ENCODE data around the gene GOLGA3. TPM values are rescaled to one million over a fixed set of nuclear protein-coding genes. Genes with fewer than 3 reads are reported as not detected.

The GOLGA3 gene
- total and polyA plus RNA-seq, 2 donors (not counting 1 experiment from before 2014, with no cell fraction given), result 32.7 to 66.0 TPM

GRCh38 chr12:132764231-132764630 is 64.4 kb downstream of the GOLGA3 start:
- ATAC-seq (ENCODE audit: low read depth) (no peak), DNase-seq (no peak)
- no peak for TF ChIP-seq EZH2 (IDR thresholded peaks at IDR 0.05; ENCODE audit: borderline replicate concordance, insufficient read depth, low read depth, low read length, poor library complexity, severe bottlenecking)
- TF ChIP-seq CTCF (IDR thresholded peaks at IDR 0.05), result no peak
- H3K27me3 ChIP-seq (replicated peaks in 1 of 4; ENCODE audit: control extremely low read depth in 1 of 4, control insufficient read depth in 3 of 4, insufficient read depth in 4 of 4, low read length in 3 of 4), result no peaks in the 10 kb centered on the region
- ChIA-PET POLR2A (no interaction called here), CTCF (interaction anchor here (1.6 kb wide), 1 partner anchor 8 kb away, joined by 5 read pairs; no protein-coding TSS in a partner anchor)
- no peaks in the 10 kb centered on the region for H3K36me3 ChIP-seq (replicated peaks in 1 of 2; ENCODE audit: control extremely low read depth in 1 of 2, control insufficient read depth in 1 of 2, extremely low read depth in 1 of 2, insufficient read depth in 2 of 2, low read length in 1 of 2)
- Mint-ChIP-seq H3K27ac (no peak overlapping the region), H3K4me1 (peaks cover 64% of the 10 kb centered on the region), H3K4me3 (no peak overlapping the region), H3K9me3 (ENCODE audit: insufficient read depth) (no peaks in the 10 kb centered on the region), H3K27me3 (no peaks in the 10 kb centered on the region)
- peaks cover 41% of the 10 kb centered on the region for H3K79me2 ChIP-seq (ENCODE audit: control insufficient read depth, insufficient read depth, low read length)
- H2AFZ ChIP-seq (ENCODE audit: insufficient read depth, low read depth, low read length, poor library complexity, severe bottlenecking), result no peak overlapping the region
- no peak overlapping the region for H3K27ac ChIP-seq (ENCODE audit: low read length in 2 of 2)
- no peak overlapping the region for H3K4me2 ChIP-seq (replicated peaks; ENCODE audit: low read depth, low read length, poor library complexity, severe bottlenecking)
- peaks cover 40 to 62% of the 10 kb centered on the region in 2 donors for H3K4me1 ChIP-seq (ENCODE audit: control insufficient read depth in 2 of 2, insufficient read depth in 2 of 2, low read length in 2 of 2)
- intact Hi-C loops (cut with micrococcal nuclease), result no loop called here
- H3K9ac ChIP-seq (ENCODE audit: low read length), result no peak overlapping the region
- H4K20me1 ChIP-seq (ENCODE audit: control insufficient read depth, insufficient read depth, low read length, poor library complexity, severe bottlenecking), result peaks cover 19% of the 10 kb centered on the region
- 98% methylated on average over 20 of the region's 20 CpGs for WGBS (ENCODE audit: insufficient coverage)
- peaks cover 0 to 8% (median 0%) of the 10 kb centered on the region in 3 donors for H3K9me3 ChIP-seq (ENCODE audit: control extremely low read depth in 1 of 3, control insufficient read depth in 2 of 3, insufficient read depth in 1 of 3, low read length in 2 of 3)
- no peak overlapping the region for H3K4me3 ChIP-seq (ENCODE audit: control extremely low read depth in 1 of 5, extremely low read depth in 1 of 5, insufficient read depth in 1 of 5, low read depth in 2 of 5, low read length in 4 of 5)

GRCh38 chr12:132761921-132762583 is 66.6 kb downstream of the GOLGA3 start:
- Histone ChIP-seq H4K20me1 (ENCODE audit: control insufficient read depth, insufficient read depth, low read length, poor library complexity, severe bottlenecking) (peaks cover 40% of the 10 kb centered on the region), H3K27me3 (replicated peaks in 1 of 4; ENCODE audit: control extremely low read depth in 1 of 4, control insufficient read depth in 3 of 4, insufficient read depth in 4 of 4, low read length in 3 of 4) (no peaks in the 10 kb centered on the region), H3K9ac (ENCODE audit: low read length) (peak overlapping the region; percentile 90), H3K36me3 (replicated peaks in 1 of 2; ENCODE audit: control extremely low read depth in 1 of 2, control insufficient read depth in 1 of 2, extremely low read depth in 1 of 2, insufficient read depth in 2 of 2, low read length in 1 of 2) (peaks cover under 1 to 7% of the 10 kb centered on the region in 2 experiments), H3K79me2 (ENCODE audit: control insufficient read depth, insufficient read depth, low read length) (peaks cover 60% of the 10 kb centered on the region), H3K9me3 (ENCODE audit: control extremely low read depth in 1 of 3, control insufficient read depth in 2 of 3, insufficient read depth in 1 of 3, low read length in 2 of 3) (no peaks in the 10 kb centered on the region), H3K4me2 (replicated peaks; ENCODE audit: low read depth, low read length, poor library complexity, severe bottlenecking) (peak overlapping the region; percentile 88), H3K4me3 (ENCODE audit: control extremely low read depth in 1 of 5, extremely low read depth in 1 of 5, insufficient read depth in 1 of 5, low read depth in 2 of 5, low read length in 4 of 5) (peak overlapping the region; percentile 35 to 96 (median 78)), H3K4me1 (ENCODE audit: control insufficient read depth in 2 of 2, insufficient read depth in 2 of 2, low read length in 2 of 2) (peaks cover 22 to 41% of the 10 kb centered on the region in 2 donors), H2AFZ (ENCODE audit: insufficient read depth, low read depth, low read length, poor library complexity, severe bottlenecking) (peak overlapping the region; percentile 89), H3K27ac (ENCODE audit: low read length in 2 of 2) (peak overlapping the region; percentile 89 to 91)
- H3K4me3 Mint-ChIP-seq, result peak overlapping the region; percentile 86
- intact Hi-C loops (cut with micrococcal nuclease), result loop anchor here (1.0 to 2.0 kb wide), 4 partner anchors 8 to 125 kb away; partner anchors contain the start of genes CHFR, PGAM5, POLE and PXMP2
- WGBS (ENCODE audit: insufficient coverage), result under 1% methylated on average over 82 of the region's 89 CpGs
- CTCF ChIA-PET, result interaction anchor here (0.7 to 1.2 kb wide), 4 partner anchors 10 to 58 kb away, joined by 3 to 8 read pairs (median 4); no protein-coding TSS in a partner anchor
- peak overlapping the region; percentile 92 for H3K27ac Mint-ChIP-seq
- ATAC-seq (ENCODE audit: low read depth) (peak; percentile 93), DNase-seq (peak; percentile 93)
- no peaks in the 10 kb centered on the region for H3K9me3 Mint-ChIP-seq (ENCODE audit: insufficient read depth)
- TF ChIP-seq CTCF (IDR thresholded peaks at IDR 0.05) (peak; percentile 20), EZH2 (IDR thresholded peaks at IDR 0.05; ENCODE audit: borderline replicate concordance, insufficient read depth, low read depth, low read length, poor library complexity, severe bottlenecking) (no peak)
- H3K27me3 Mint-ChIP-seq, result no peaks in the 10 kb centered on the region
- POLR2A ChIA-PET, result interaction anchor here (0.6 to 1.3 kb wide), 5 partner anchors 9 to 59 kb away, joined by 3 to 17 read pairs (median 3); partner anchors contain the start of gene PGAM5
- peaks cover 53% of the 10 kb centered on the region for H3K4me1 Mint-ChIP-seq

All from B cell (primary cell).